HTR-8/SVneo (cell line): Measurements from ENCODE around the gene SELENOP.
A peak's percentile ranks its signal among the peaks of the same experiment; 100 is the strongest.

ENCODE experiments used
- DNase-seq: peaks from one replicate; pipeline ENCODE4 v3.0.0; 2011; ENCODE audit warnings: low spot score, mixed read lengths; ENCODE audit not compliant: insufficient read length
- FAIRE-seq: peaks from 2 replicates; lab custom pipeline; 2011; peaks lifted over from hg19 to GRCh38; lab: Jason Lieb, UNC

Gene SELENOP

DNA sequence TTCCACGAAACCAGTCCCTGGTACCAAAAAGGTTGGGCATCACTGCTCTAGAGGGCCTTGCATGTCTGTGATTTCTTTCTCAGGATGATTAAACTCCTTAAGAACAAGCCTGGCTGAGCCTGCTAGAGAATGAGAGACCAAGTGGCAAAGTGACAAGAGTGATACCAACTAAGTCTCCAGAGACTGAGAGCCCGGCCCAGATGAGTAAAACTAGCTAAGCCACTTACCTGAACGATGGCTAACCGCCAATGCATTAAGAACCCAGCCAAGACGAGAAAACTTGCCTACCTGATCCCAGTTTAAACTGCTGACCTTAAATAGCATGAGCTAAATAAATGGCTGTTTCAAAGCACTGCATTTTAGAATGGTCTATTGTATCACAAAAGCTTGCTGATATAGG is 60.6 kb downstream of the SELENOP start:
- FAIRE-seq = no peak
- no peak for DNase-seq

DNA sequence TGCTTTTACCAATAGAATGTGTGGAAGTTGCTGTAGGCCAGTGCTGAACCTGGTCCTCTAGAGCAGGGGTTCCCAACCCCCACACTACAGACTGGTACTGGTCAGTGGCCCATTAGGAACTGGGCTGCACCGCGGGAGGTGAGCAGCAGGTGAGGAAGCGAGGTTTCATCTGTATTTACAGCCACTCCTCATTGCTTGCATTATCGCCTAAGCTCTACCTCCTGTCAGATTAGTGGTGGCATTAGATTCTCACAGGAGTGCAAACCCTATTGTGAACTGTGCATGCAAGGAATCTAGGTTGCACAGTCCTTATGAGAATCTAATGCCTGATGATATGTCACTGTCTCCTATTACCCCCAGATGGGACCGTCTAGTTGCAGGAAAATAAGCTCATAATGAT is 61.2 kb downstream of the SELENOP start:
- DNase-seq (no peak), FAIRE-seq (peak; percentile 42)
